CD8-positive, alpha-beta memory T cell (primary cell): ENCODE measurements around the gene PROSER3. TPM values are rescaled to one million over a fixed set of nuclear protein-coding genes. Genes with fewer than 3 reads are reported as not detected.

Experiments
- CTCF ChIA-PET: fragments of 350-600 bp; sonication (Branson Sonifier 250); formaldehyde crosslinking; loops from one replicate; lab custom pipeline; 2021; ENCODE audit warnings: antibody characterized with exemption; lab: Charles Lee
- POLR2A ChIA-PET: fragments of 350-600 bp; sonication (Branson Sonifier 250); formaldehyde crosslinking; loops from one replicate; lab custom pipeline; 2021; ENCODE audit warnings: antibody characterized with exemption; lab: Charles Lee
- DNase-seq, 5 donors: peaks; one replicate each; pipeline versions ENCODE4 v3.0.0 to v3.0.0-alpha.2; 2020 to 2022; ENCODE audit warnings: mixed read lengths in 1 of 5
- H3K27ac ChIP-seq: one replicate; pipeline ENCODE4 v1.7.0; 2013; ENCODE audit warnings: low read depth, mild to moderate bottlenecking, low read length, moderate library complexity
- H3K27me3 ChIP-seq: 2 replicates; pipeline ENCODE4 v1.7.0; 2013; ENCODE audit warnings: low read length, mild to moderate bottlenecking; ENCODE audit not compliant: insufficient read depth, poor library complexity, severe bottlenecking
- H3K36me3 ChIP-seq: 2 replicates; pipeline ENCODE4 v1.7.0; 2013; ENCODE audit warnings: mild to moderate bottlenecking, low read length, moderate library complexity; ENCODE audit not compliant: insufficient read depth
- H3K4me1 ChIP-seq: 2 replicates; pipeline ENCODE4 v1.7.0; 2013; ENCODE audit warnings: mild to moderate bottlenecking, low read length, moderate library complexity; ENCODE audit not compliant: insufficient read depth
- H3K4me3 ChIP-seq: 2 replicates; pipeline ENCODE4 v1.7.0; 2013; ENCODE audit warnings: mild to moderate bottlenecking, low read length
- H3K9me3 ChIP-seq: 2 replicates; pipeline ENCODE4 v1.7.0; 2013; ENCODE audit warnings: mild to moderate bottlenecking, low read length
- H3K27ac Mint-ChIP-seq, 8 donors: one replicate each; pipeline ENCODE4 v1.8.0; 2020 to 2021; ENCODE audit warnings: mixed read lengths in 8 of 8, mild to moderate bottlenecking in 6 of 8, inconsistent platforms in 3 of 8, moderate library complexity in 3 of 8
- H3K27me3 Mint-ChIP-seq, 2 donors: one replicate each; pipeline ENCODE4 v1.8.0; 2020 to 2021; ENCODE audit warnings: mixed read lengths in 2 of 2, mild to moderate bottlenecking in 1 of 2, moderate library complexity in 1 of 2
- H3K36me3 Mint-ChIP-seq, 3 donors: one replicate each; pipeline ENCODE4 v1.8.0; 2020 to 2021; ENCODE audit warnings: mixed read lengths in 3 of 3, inconsistent platforms in 1 of 3, mild to moderate bottlenecking in 1 of 3
- H3K4me1 Mint-ChIP-seq, 3 donors: one replicate each; pipeline ENCODE4 v1.8.0; 2020 to 2021; ENCODE audit warnings: mixed read lengths in 3 of 3, inconsistent platforms in 1 of 3, mild to moderate bottlenecking in 1 of 3
- H3K4me3 Mint-ChIP-seq, 7 donors: one replicate each; pipeline ENCODE4 v1.8.0; 2020 to 2021; ENCODE audit warnings: mixed read lengths in 7 of 7, mild to moderate bottlenecking in 6 of 7, moderate library complexity in 4 of 7, inconsistent platforms in 2 of 7
- H3K9me3 Mint-ChIP-seq, 5 donors: one replicate each; pipeline ENCODE4 v1.8.0; 2020 to 2022; ENCODE audit warnings: mixed read lengths in 5 of 5, mild to moderate bottlenecking in 3 of 5, moderate library complexity in 2 of 5, inconsistent platforms in 1 of 5
- polyA plus RNA-seq: library from polyadenylated mRNA; unstranded; fragments of 300-500 nt; fragmentation: Illumina TruSeq; gene quantifications from one replicate; pipeline ENCODE4 v1.2.3, GENCODE V29; 2021
- total RNA-seq, 2 experiments: library from RNA; stranded (reverse); gene quantifications; one replicate each; pipeline ENCODE4 v1.2.3, GENCODE V29; 2021

PROSER3 gene
- total and polyA plus RNA-seq, 3 experiments from 2014 or later, result 8.3 to 40.5 (median 35.2) TPM

DNA sequence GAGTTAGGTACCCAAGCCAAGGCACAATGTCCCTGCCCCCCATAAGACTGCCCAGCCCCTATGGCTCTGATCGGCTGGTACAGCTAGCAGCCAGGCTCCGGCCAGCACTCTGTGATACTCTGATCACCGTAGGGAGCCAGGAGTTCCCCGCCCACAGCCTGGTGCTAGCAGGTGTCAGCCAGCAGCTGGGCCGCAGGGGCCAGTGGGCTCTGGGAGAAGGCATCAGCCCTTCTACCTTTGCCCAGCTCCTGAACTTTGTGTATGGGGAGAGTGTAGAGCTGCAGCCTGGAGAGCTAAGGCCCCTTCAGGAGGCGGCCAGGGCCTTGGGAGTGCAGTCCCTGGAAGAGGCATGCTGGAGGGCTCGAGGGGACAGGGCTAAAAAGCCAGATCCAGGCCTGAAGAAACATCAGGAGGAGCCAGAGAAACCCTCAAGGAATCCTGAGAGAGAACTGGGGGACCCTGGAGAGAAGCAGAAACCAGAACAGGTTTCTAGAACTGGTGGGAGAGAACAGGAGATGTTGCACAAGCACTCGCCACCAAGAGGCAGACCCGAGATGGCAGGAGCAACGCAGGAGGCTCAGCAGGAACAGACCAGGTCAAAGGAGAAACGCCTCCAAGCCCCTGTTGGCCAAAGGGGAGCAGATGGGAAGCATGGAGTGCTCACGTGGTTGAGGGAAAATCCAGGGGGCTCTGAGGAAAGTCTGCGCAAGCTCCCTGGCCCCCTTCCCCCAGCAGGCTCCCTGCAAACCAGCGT lies 43.2 kb upstream of the PROSER3 start:
- DNase-seq, result no peak
- peaks cover 70% of the 10 kb centered on the region for H3K4me1 ChIP-seq
- POLR2A ChIA-PET, result interaction anchor here (1.2 kb wide), 1 partner anchor 34 kb away, joined by 3 read pairs; the partner anchor contains the start of gene LIN37
- no peaks in the 10 kb centered on the region for H3K9me3 ChIP-seq
- no peak overlapping the region for H3K4me3 ChIP-seq
- CTCF ChIA-PET, result interaction anchor here (0.8 to 4.0 kb wide), 4 partner anchors 13 to 31 kb away, joined by 3 to 20 read pairs (median 3); partner anchors contain the start of genes PSENEN and U2AF1L4
- Mint-ChIP-seq H3K4me1 (peaks cover 55 to 79% (median 71%) of the 10 kb centered on the region in 3 donors), H3K27ac (peak overlapping the region; percentile 48 to 98 (median 87)), H3K4me3 (peak overlapping the region; percentile 41 to 70 (median 67)), H3K9me3 (no peaks in the 10 kb centered on the region), H3K36me3 (peaks cover 0 to 14% (median 0%) of the 10 kb centered on the region in 3 donors), H3K27me3 (peaks cover 0 to 8% of the 10 kb centered on the region in 2 donors)
- no peak overlapping the region for H3K27ac ChIP-seq
- H3K27me3 ChIP-seq, result no peaks in the 10 kb centered on the region
- no peaks in the 10 kb centered on the region for H3K36me3 ChIP-seq

GRCh38 chr19:35715355-35715809 lies 42.6 kb upstream of the PROSER3 start:
- H3K27ac ChIP-seq, result no peak overlapping the region
- peak overlapping the region in 6 of 7 donors; percentile 15 to 98 (median 67) for H3K4me3 Mint-ChIP-seq
- POLR2A ChIA-PET, result interaction anchor here (1.2 kb wide), 1 partner anchor 33 kb away, joined by 3 read pairs; the partner anchor contains the start of gene LIN37
- peaks cover 57 to 80% (median 71%) of the 10 kb centered on the region in 3 donors for H3K4me1 Mint-ChIP-seq
- H3K27ac Mint-ChIP-seq, result peak overlapping the region in 4 of 8 donors; percentile 32 to 98 (median 94)
- DNase-seq, result no peak
- CTCF ChIA-PET, result interaction anchor here (0.8 to 4.0 kb wide), 4 partner anchors 13 to 30 kb away, joined by 3 to 20 read pairs (median 4); partner anchors contain the start of genes PSENEN and U2AF1L4
- H3K9me3 Mint-ChIP-seq, result no peaks in the 10 kb centered on the region
- H3K27me3 Mint-ChIP-seq, result peaks cover 0 to 8% of the 10 kb centered on the region in 2 donors
- H3K9me3 ChIP-seq, result no peaks in the 10 kb centered on the region
- peaks cover 0 to 20% (median 2%) of the 10 kb centered on the region in 3 donors for H3K36me3 Mint-ChIP-seq
- H3K4me1 ChIP-seq, result peaks cover 73% of the 10 kb centered on the region
- no peaks in the 10 kb centered on the region for H3K36me3 ChIP-seq
- H3K4me3 ChIP-seq, result peak overlapping the region; percentile 89
- no peaks in the 10 kb centered on the region for H3K27me3 ChIP-seq

DNA sequence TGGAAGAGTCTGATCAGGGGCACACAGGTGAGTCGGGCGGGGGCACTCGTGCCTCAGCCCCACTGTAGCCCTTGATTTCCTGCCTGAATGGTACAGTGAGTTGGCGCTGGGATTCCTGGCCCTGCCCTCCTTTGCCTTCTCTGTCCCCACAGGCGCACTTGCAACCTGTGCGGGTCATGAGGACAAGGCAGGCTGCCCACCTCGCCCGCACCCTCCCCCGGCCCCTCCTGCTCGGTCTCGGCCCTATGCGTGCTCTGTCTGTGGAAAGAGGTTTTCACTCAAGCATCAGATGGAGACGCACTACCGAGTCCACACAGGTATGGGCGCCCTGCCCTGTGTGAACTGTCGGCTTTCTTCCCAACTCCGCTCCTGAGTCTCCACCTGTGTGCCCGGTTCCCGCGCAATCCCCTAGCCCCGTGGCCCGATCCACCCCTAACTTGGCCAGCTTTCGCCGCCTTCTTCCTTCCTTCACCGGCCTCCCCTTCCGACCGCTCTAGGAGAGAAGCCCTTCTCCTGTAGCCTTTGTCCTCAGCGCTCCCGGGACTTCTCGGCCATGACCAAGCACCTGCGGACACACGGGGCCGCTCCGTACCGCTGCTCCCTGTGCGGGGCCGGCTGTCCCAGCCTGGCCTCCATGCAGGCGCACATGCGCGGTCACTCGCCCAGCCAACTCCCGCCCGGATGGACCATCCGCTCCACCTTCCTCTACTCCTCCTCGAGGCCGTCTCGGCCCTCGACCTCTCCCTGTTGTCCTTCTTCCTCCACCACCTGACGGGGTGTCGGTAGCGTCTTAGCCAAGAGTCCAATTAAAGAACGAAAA lies 41.8 kb upstream of the PROSER3 start:
- peak overlapping the region; percentile 86 to 98 (median 91) for H3K4me3 Mint-ChIP-seq
- ChIA-PET POLR2A (interaction anchor here (0.5 to 1.2 kb wide), 2 partner anchors 32 to 189 kb away, joined by 3 to 6 read pairs; partner anchors contain the start of gene LIN37), CTCF (interaction anchor here (0.6 to 4.0 kb wide), 4 partner anchors 13 to 45 kb away, joined by 3 to 20 read pairs (median 4); no protein-coding TSS in a partner anchor)
- Histone ChIP-seq H3K4me1 (peaks cover 66% of the 10 kb centered on the region), H3K27me3 (no peaks in the 10 kb centered on the region), H3K4me3 (peak overlapping the region; percentile 89), H3K27ac (peak overlapping the region; percentile 72), H3K9me3 (no peaks in the 10 kb centered on the region), H3K36me3 (no peaks in the 10 kb centered on the region)
- peaks cover 0 to 25% (median 2%) of the 10 kb centered on the region in 3 donors for H3K36me3 Mint-ChIP-seq
- H3K27me3 Mint-ChIP-seq, result peaks cover 0 to 5% of the 10 kb centered on the region in 2 donors
- peaks cover 54 to 72% (median 64%) of the 10 kb centered on the region in 3 donors for H3K4me1 Mint-ChIP-seq
- H3K27ac Mint-ChIP-seq, result peak overlapping the region; percentile 74 to 98 (median 94)
- no peaks in the 10 kb centered on the region for H3K9me3 Mint-ChIP-seq
- peak in 1 of 5 donors; percentile 25 for DNase-seq

DNA sequence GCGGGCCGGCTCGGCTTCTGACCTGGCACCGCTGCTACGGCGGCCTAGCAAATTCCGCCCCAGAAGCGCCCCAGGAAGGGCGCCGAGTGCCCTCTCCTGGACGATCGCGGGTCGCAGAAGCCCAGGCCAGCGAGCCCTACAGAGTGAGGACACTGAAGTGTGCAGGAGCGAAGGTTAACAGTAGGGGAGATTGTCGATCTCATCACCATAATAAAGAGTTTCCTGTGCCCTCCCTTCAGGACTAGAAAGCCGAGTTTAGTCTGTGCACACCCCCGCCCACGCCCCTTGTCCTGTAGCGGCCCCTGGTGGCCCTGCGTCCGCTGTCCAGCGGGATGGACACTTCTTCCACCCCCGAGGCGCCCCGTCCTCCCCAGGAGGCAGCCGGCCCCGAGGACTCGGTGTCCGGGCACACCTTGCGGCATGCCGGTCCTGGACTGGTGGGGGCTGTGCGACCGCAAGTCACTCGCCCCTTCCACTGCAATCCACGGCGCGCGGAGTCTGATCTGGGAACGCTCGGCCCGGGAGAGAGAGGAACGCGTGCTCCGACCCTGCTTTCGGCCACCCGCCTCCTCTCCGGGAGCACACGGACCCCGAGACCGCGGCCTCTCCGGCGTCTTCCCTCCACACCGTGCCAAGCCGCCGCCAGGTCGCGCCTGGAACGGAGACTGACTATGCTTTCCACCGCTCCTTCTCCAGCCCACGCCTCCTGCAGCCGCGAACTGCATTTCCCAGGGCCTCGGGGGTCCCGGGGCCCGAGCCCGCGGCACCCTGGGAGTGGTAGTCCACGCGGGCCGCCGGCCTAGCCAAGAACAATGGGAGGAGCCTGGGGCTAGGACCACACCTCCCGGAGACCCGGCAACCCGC lies 40.9 kb upstream of the PROSER3 start:
- no peaks in the 10 kb centered on the region for H3K27me3 ChIP-seq
- H3K4me3 Mint-ChIP-seq, result peak overlapping the region; percentile 86 to 98 (median 91)
- peaks cover 0 to 32% (median 2%) of the 10 kb centered on the region in 3 donors for H3K36me3 Mint-ChIP-seq
- peak overlapping the region; percentile 89 for H3K4me3 ChIP-seq
- H3K36me3 ChIP-seq, result no peaks in the 10 kb centered on the region
- H3K9me3 ChIP-seq, result no peaks in the 10 kb centered on the region
- peaks cover 50 to 72% (median 58%) of the 10 kb centered on the region in 3 donors for H3K4me1 Mint-ChIP-seq
- peak overlapping the region; percentile 72 for H3K27ac ChIP-seq
- peaks cover 61% of the 10 kb centered on the region for H3K4me1 ChIP-seq
- ChIA-PET CTCF (interaction anchor here (0.6 to 4.0 kb wide), 4 partner anchors 14 to 46 kb away, joined by 3 to 20 read pairs (median 4); no protein-coding TSS in a partner anchor), POLR2A (interaction anchor here (1.9 kb wide), 1 partner anchor 28 kb away, joined by 6 read pairs; the partner anchor contains the start of genes PSENEN and U2AF1L4)
- peaks cover 0 to 4% of the 10 kb centered on the region in 2 donors for H3K27me3 Mint-ChIP-seq
- no peaks in the 10 kb centered on the region for H3K9me3 Mint-ChIP-seq
- peak; percentile 95 to 98 (median 98) for DNase-seq
- H3K27ac Mint-ChIP-seq, result peak overlapping the region; percentile 83 to 98 (median 94)

DNA sequence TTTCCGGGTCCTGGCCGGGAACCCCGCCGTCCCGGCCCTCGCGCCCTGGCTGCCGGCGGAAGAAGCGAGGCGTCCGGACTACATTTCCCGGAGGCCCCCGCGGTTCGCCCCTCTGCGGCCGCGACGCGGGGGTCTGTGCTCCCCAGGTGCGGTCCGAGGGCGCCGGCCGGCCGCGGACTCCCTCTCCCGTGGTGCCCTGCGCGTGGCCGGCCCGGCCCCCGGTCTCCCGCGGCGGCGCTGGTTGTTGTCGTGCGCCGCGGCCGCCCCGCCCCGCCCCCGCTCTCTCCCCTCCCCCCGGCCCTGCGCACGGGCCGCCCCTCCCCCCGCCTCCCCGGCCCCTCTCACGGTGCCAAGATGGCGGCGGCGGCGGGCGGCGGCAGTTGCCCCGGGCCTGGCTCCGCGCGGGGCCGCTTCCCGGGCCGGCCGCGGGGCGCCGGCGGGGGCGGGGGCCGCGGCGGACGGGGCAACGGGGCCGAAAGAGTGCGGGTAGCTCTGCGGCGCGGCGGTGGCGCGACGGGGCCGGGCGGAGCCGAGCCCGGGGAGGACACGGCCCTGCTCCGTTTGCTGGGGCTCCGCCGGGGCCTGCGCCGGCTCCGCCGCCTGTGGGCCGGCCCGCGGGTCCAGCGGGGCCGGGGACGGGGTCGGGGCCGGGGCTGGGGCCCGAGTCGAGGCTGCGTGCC lies 40.2 kb upstream of the PROSER3 start, which contains the start of gene KMT2B:
KMT2B (plus strand) TSS at position 339 of the 680 bp plus-strand sequence; CDS start at position 355, 16 bp downstream.
- H3K4me1 Mint-ChIP-seq, result peaks cover 44 to 64% (median 51%) of the 10 kb centered on the region in 3 donors
- ChIA-PET POLR2A (interaction anchor here (0.9 to 1.9 kb wide), 7 partner anchors 15 to 30 kb away, joined by 3 to 11 read pairs (median 5); partner anchors contain the start of genes IGFLR1, LIN37, PSENEN and U2AF1L4), CTCF (interaction anchor here (1.1 to 1.4 kb wide), 3 partner anchors 13 to 25 kb away, joined by 3 to 5 read pairs (median 3); no protein-coding TSS in a partner anchor)
- no peaks in the 10 kb centered on the region for H3K9me3 ChIP-seq
- no peak for DNase-seq
- H3K4me3 ChIP-seq, result peak within 1 kb of the TSS; percentile 89
- no peaks in the 10 kb centered on the region for H3K9me3 Mint-ChIP-seq
- H3K4me3 Mint-ChIP-seq, result peak within 1 kb of the TSS; percentile 88 to 98 (median 91)
- H3K27ac ChIP-seq, result peak within 1 kb of the TSS; percentile 76
- peaks cover 53% of the 10 kb centered on the region for H3K4me1 ChIP-seq
- H3K27me3 Mint-ChIP-seq, result peaks cover 0 to 4% of the 10 kb centered on the region in 2 donors
- no peaks in the 10 kb centered on the region for H3K27me3 ChIP-seq
- peaks cover 8% of the 10 kb centered on the region for H3K36me3 ChIP-seq
- H3K36me3 Mint-ChIP-seq, result peaks cover 0 to 40% (median 2%) of the 10 kb centered on the region in 3 donors
- H3K27ac Mint-ChIP-seq, result peak within 1 kb of the TSS; percentile 83 to 98 (median 94)

DNA sequence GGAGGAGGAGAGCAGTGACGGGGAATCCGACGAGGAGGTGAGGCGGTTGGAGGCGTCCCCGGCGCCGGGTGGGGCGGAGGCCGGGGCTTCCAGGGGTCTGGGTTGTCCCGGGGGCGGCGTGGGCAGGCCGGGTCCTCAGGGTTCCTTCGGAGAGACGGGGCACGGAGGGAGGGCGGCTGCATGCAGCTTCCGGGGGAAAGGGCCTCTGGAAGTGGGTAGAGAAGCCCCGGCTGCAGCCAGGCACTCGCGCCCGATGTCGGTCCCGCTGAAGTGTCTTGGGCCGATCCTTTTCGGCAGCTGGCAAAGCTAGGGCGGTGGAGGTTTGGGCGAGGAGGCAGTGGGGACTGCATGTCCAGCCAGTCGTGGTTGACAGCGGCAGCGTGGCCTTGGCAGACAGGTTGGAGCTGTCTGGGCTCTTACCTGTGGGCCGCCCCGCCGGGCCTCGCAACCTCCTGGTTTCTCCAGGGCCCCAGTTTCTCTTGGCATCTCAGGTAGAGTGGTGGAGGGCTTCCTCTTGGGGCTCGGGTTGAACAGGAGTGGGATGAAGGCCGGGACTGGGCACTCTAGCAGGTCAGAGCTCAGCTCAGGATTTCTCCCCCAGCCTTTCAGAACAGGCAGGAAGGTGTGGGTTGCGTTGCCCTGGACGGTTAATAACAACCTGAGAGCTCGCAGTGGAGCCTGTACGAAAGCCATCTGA lies 39.5 kb upstream of the PROSER3 start:
- Mint-ChIP-seq H3K27me3 (peaks cover 0 to 4% of the 10 kb centered on the region in 2 donors), H3K9me3 (no peaks in the 10 kb centered on the region), H3K27ac (peak overlapping the region; percentile 74 to 96 (median 88)), H3K36me3 (peaks cover 0 to 47% (median 4%) of the 10 kb centered on the region in 3 donors), H3K4me1 (peaks cover 39 to 61% (median 44%) of the 10 kb centered on the region in 3 donors), H3K4me3 (peak overlapping the region; percentile 86 to 95 (median 90))
- Histone ChIP-seq H3K9me3 (no peaks in the 10 kb centered on the region), H3K36me3 (peaks cover 14% of the 10 kb centered on the region), H3K27ac (peak overlapping the region; percentile 76), H3K4me1 (peaks cover 46% of the 10 kb centered on the region), H3K27me3 (no peaks in the 10 kb centered on the region), H3K4me3 (peak overlapping the region; percentile 72)
- peak; percentile 36 to 66 (median 43) for DNase-seq
- ChIA-PET CTCF (interaction anchor here (0.7 to 1.4 kb wide), 5 partner anchors 12 to 106 kb away, joined by 3 to 5 read pairs (median 3); partner anchors contain the start of gene HAUS5), POLR2A (interaction anchor here (0.5 to 1.9 kb wide), 9 partner anchors 8 to 30 kb away, joined by 3 to 11 read pairs (median 5); partner anchors contain the start of genes IGFLR1, LIN37, PSENEN and U2AF1L4)
